Measurements from ENCODE around the gene PRPF40A.
A peak's percentile ranks its signal among the peaks of the same experiment; 100 is the strongest.

Gene PRPF40A

GRCh38 chr2:152648336-152648735 lies 68.9 kb downstream of the PRPF40A start:
- TF ChIP-seq FOXP2 (optimal IDR thresholded peaks at IDR 0.05; ENCODE audit: borderline replicate concordance, extremely low read depth, extremely low read length, insufficient read depth) (no peak), POLR2AphosphoS5 (IDR thresholded peaks at IDR 0.05; ENCODE audit: low read depth, low read length) (0 out of 2 replicates have a peak, but pooled peaks have one; percentile 13)

GRCh38 chr2:152647552-152647951 lies 69.7 kb downstream of the PRPF40A start:
- TF ChIP-seq POLR2AphosphoS5 (IDR thresholded peaks at IDR 0.05; ENCODE audit: low read depth, low read length) (no peak), TAF1 (IDR thresholded peaks at IDR 0.05; ENCODE audit: borderline replicate concordance, insufficient read depth, low read length) (no peak), REST (IDR thresholded peaks at IDR 0.05; ENCODE audit: insufficient read depth in 1 of 2, low read depth in 2 of 2, low read length in 2 of 2) (no peak), FOXP2 (optimal IDR thresholded peaks at IDR 0.05; ENCODE audit: borderline replicate concordance, extremely low read depth, extremely low read length, insufficient read depth) (no peak)

- no peak for TF ChIP-seq TAF1 (IDR thresholded peaks at IDR 0.05; ENCODE audit: borderline replicate concordance, insufficient read depth, low read length)
- TF ChIP-seq SIN3A (IDR thresholded peaks at IDR 0.05; ENCODE audit: borderline replicate concordance, insufficient read depth, low read length), result no peak
- TF ChIP-seq REST (IDR thresholded peaks at IDR 0.05; ENCODE audit: insufficient read depth in 1 of 2, low read depth in 2 of 2, low read length in 2 of 2), result no peak
- TF ChIP-seq FOXP2 (optimal IDR thresholded peaks at IDR 0.05; ENCODE audit: borderline replicate concordance, extremely low read depth, extremely low read length, insufficient read depth), result no peak
- no peak for TF ChIP-seq POLR2AphosphoS5 (IDR thresholded peaks at IDR 0.05; ENCODE audit: low read depth, low read length)
Measured at GRCh38 chr2:152646775-152647174, 70.5 kb downstream of the PRPF40A start.

GRCh38 chr2:152646264-152646663 lies 71.0 kb downstream of the PRPF40A start:
- TF ChIP-seq REST (IDR thresholded peaks at IDR 0.05; ENCODE audit: insufficient read depth in 1 of 2, low read depth in 2 of 2, low read length in 2 of 2) (no peak), SIN3A (IDR thresholded peaks at IDR 0.05; ENCODE audit: borderline replicate concordance, insufficient read depth, low read length) (no peak), TAF1 (IDR thresholded peaks at IDR 0.05; ENCODE audit: borderline replicate concordance, insufficient read depth, low read length) (no peak), POLR2AphosphoS5 (IDR thresholded peaks at IDR 0.05; ENCODE audit: low read depth, low read length) (no peak), FOXP2 (optimal IDR thresholded peaks at IDR 0.05; ENCODE audit: borderline replicate concordance, extremely low read depth, extremely low read length, insufficient read depth) (no peak)

- TF ChIP-seq TAF1 (IDR thresholded peaks at IDR 0.05; ENCODE audit: borderline replicate concordance, insufficient read depth, low read length), result no peak
- TF ChIP-seq POLR2AphosphoS5 (IDR thresholded peaks at IDR 0.05; ENCODE audit: low read depth, low read length), result no peak
- TF ChIP-seq FOXP2 (optimal IDR thresholded peaks at IDR 0.05; ENCODE audit: borderline replicate concordance, extremely low read depth, extremely low read length, insufficient read depth), result no peak
- TF ChIP-seq SIN3A (IDR thresholded peaks at IDR 0.05; ENCODE audit: borderline replicate concordance, insufficient read depth, low read length), result no peak
- no peak for TF ChIP-seq REST (IDR thresholded peaks at IDR 0.05; ENCODE audit: insufficient read depth in 1 of 2, low read depth in 2 of 2, low read length in 2 of 2)
Measured at GRCh38 chr2:152644189-152644873, 72.9 kb downstream of the PRPF40A start.
